Effector CD4-positive, alpha-beta T cell (primary cell): ENCODE data around the gene MAPKAP1.

Experiments
- DNase-seq: peaks from one replicate; pipeline ENCODE4 v3.0.0-alpha.2; 2020
- total RNA-seq: gene quantifications from one replicate; lab custom pipeline; 2026; lab: John Stamatoyannopoulos, UW

MAPKAP1 gene
- total RNA-seq: 66.8 reads per million, percentile 74 among the genes with 10 or more reads in this experiment

DNA sequence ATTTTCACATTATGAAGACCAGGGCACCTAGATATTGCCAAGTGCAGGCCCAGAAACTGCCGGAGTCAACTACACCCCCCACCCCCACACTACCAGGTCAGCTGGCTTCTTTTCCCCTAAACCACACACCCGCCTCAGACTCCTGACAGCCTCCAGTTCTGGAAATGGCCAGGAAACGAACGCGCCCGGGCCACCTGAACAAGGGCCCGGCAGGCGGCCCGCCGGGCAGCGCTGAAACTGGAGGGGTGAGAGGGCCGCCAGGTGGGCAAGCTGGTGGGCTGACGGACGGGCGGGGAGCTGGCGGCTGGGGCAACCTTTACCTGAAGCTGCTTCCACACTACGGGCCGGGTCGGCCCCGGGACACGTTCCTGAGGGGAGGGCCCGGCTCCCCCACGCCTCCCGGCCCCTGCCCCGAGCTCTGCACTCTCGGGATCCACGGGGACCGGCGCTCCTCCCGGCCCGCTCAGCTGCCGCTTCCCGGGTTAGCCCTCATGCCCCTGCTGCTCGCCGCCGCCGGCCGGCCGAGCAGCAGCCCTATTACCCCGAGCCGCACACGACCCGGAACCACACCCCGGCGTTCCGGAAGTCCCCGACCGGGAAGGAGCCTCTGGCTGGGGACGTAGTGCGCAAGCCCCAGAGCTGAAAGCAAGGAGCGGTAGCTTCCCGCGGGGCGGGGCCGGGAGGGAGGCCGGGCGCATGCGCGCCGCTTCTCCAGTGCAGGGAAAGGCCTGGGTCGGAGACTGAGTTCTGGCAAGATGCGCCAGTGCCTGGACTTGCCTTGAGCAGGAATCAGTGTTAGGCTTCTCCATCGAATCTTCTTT is at the start of gene MAPKAP1:
TSS of gene MAPKAP1 (minus strand) at position 558 of the 821 bp plus-strand sequence. CDS start 34,634 bp downstream, outside the sequence.
- DNase-seq: peak; percentile 88

DNA sequence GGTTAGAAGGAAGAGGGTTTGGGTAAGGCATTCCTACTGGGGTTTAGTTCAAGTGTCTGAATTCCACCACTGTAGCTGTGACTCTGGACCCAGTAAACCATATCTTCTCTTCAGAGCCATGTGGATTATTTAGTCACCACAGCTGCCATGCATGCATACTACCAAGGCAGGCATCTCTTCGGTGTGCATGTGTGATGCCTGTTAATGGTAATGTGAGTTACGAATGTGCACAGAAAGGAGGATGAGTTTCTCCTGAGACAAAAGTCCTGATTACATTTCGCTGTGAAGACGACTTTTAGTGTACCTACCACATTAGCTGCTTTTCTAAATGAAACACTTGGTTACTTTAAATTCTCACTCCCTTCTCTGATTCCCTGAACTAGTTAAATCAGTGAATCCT is 49.5 kb upstream of the MAPKAP1 start:
- DNase-seq: no peak

GRCh38 chr9:125755340-125755739 is 48.3 kb upstream of the MAPKAP1 start:
- DNase-seq: no peak

- DNase-seq: no peak
These were observed 47.1 kb upstream of the MAPKAP1 start for GRCh38 chr9:125754096-125754495.

- DNase-seq: no peak
These were observed 45.1 kb upstream of the MAPKAP1 start for GRCh38 chr9:125752070-125752628.

DNA sequence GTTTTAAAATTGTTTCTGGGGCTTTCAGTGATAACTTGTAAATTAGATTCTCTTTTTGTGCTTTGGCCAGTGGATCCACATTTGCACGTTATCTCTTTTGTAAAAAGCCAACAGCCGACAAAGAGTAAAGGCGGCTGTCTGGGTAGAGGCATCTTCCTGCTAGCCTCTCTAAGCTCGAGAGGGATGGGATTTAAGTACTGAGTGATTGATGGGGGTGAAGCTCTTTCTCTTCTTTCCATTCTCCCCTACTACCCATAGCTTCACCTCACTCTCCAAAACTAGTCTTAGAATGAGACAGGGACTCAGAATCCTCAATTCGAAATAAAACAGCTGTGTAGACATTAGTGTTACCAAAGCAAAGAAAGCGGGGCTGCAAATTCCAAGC is 43.6 kb upstream of the MAPKAP1 start:
- DNase-seq: no peak

- DNase-seq: no peak
These were observed 43.1 kb upstream of the MAPKAP1 start for GRCh38 chr9:125749951-125750626.

GRCh38 chr9:125749287-125749935 is 42.4 kb upstream of the MAPKAP1 start:
- DNase-seq: no peak

DNA sequence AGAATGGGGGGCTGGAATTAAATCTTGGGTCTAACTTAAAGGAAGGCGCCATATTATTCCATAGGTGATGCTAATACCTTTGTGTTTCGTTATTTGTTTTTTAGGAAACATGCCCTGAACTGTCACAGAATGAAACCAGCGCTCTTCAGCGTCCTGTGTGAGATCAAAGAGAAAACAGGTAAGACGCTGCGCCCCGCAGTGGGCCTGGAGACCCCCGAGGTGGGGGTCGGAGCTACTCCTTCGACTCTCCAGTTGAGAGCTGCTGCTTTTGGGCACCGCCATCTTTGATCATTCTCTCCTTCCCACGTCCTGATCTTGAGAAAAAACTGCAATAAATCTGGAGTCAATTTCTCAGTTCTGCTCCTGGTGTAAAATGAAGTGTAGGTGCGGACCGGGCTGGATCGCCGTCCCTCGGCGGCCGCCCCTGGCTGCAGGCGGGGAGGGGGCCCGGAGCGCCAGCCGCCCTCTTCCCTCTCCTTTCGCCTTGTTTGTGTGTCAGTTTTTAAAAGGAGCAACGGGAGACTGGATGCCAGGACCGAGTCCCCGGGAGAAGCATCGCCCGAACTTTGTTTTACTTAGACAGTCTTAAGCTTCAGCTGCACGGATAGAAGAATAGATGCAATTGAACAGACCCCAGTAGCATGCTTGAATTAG is 41.6 kb upstream of the MAPKAP1 start:
- DNase-seq: no peak

DNA sequence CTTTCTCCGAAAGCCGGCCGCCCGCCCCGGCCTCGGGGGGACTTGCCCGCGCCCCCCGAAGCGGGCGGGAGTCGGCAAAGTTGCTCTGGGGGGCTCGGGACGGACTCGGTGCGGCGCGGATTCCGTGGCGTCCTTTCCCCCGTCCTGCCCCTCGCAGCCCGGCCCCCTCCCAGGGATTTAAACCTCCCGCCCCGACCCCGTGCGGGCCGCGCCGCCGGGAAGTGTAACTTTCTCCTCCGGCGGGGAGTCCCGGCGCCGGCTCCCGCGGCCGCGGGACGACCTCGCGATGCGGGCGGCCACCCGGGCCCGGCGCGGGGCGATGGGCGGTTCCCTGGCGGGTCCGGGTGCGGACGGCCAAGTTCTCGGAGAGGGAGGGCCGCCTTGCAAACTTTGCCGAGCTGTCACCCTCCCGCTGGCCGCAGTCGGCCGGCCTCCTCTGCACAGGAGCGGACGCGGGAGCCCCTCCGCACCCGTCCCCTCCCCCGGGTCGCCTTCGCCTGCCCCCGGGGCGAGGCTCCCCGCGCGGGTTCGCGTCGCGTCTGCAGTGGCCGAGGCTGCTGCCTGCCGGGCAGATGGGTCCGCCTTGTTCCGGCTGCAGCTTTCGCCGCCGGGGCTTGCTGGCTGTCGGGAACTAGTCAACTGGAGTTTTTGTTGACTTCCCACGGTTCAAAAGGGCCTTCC is 40.9 kb upstream of the MAPKAP1 start:
- peak; percentile 10 for DNase-seq

DNA sequence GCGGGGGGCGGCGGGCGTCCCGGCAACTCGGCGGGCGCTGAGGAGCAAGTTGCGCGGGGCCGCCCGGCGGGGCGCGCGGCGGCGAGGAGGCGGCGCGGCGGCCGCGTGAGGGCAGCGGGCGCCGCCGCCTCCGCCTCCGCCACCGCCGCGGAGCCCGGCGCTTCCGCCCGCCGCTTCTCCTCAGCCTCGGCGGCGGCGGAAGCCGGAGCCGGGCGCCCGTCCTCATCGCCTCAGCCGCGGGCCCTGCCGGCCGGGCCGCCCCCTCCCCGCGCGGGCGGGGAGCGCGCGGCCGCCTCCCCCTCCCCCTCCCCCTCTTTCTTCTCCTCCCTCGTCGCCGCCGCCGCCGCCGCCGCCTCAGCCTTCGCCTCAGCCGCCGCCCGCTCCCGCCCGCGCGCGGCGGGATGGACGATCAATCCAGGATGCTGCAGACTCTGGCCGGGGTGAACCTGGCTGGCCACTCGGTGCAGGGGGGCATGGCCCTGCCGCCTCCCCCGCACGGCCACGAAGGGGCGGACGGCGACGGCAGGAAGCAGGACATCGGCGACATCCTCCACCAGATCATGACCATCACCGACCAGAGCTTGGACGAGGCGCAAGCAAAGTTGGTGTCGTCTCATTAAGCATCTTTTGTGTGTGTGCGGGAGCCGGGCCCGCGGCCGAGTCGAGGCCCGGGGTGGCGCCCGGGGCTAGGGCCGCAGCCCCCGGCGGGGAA is 40.2 kb upstream of the MAPKAP1 start, which contains the start of gene PBX3:
TSS of gene PBX3 (plus strand) at position 321 of the 712 bp plus-strand sequence.
- peak; percentile 26 for DNase-seq

DNA sequence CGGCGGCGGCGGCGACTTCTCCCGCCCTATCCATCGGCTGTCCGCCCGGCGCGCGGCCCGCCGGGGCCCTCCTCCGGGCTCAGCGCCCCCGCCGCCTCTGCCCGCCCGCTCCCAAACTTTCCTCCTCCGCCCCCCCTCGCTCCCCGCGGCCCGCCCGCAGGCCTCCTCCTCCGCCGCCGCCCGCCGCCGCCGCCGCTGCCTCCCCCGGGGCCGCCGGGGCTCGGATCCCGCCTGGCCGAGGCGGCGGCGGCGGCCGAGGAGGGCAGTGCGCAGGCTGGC is 39.7 kb upstream of the MAPKAP1 start:
- DNase-seq: no peak

GRCh38 chr9:125746017-125746773 is 39.2 kb upstream of the MAPKAP1 start:
- peak; percentile 88 for DNase-seq

GRCh38 chr9:125745682-125746016 is 38.6 kb upstream of the MAPKAP1 start:
- DNase-seq: no peak

- no peak for DNase-seq
These were observed 38.0 kb upstream of the MAPKAP1 start for GRCh38 chr9:125745018-125745417.

DNA sequence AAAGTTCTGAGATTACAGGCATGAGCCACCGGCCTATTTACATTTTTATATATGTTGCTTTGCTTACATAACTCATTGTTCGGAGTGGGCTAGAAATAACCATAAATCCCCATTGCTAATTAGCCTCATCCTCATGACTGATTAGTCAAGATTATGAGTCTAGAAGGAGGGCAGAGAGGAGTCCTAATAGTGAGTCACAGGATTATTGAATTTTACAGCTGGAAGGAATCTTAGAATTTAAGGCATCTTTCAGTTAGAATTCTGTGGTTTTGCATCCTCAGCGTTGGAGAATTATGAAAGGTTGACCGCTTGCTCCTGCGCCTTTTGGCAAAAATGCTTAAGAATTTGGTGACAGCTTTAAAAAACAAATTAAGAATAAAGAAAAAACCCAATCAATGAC is 37.6 kb upstream of the MAPKAP1 start:
- no peak for DNase-seq

GRCh38 chr9:125743682-125744428 is 36.8 kb upstream of the MAPKAP1 start:
- DNase-seq: no peak

GRCh38 chr9:125742657-125743056 is 35.6 kb upstream of the MAPKAP1 start:
- DNase-seq: no peak

DNA sequence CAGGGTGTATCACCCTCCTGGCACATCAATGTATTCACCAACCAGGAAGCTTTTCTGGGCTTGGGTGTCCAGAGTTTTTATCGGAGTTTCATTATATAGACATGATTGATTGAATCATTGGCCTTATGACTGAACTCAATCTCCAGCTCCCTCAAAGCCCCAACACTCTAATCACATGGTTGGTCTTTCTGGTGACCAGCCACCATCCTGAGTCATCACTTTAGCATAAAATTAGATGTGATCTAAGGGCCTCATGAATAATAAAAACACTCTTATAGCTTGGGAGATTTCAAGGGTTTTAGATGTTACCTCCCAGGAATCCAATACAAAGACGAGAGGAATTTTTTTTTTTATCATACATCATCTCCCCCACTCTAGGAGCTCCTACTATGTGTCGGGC is 32.4 kb upstream of the MAPKAP1 start:
- DNase-seq: no peak

DNA sequence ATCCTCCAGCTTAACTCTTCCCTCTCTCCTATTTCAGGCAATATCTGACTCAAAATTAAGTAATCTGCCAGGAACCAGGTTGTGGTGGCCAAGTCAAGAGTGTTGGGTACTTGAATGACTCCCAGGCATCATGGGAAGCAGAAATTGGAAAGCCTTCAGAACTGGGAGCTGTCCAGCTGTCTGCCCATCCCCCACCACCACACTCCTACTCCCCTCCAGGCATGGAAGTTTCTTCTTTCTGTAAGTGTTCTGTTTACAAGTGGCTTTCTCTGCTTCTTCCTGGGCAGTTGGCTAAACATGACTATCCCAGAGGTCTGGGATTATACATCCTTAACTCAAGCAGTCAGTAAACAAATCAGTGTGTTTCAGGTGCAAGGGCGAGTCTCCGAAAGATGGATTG is 25.6 kb upstream of the MAPKAP1 start:
- no peak for DNase-seq
